Urinary bladder (tissue), 4 donors: ENCODE results near the gene F2R. TPM values are rescaled to one million over a fixed set of nuclear protein-coding genes. Genes with fewer than 3 reads are reported as not detected.
A peak's percentile ranks its signal among the peaks of the same experiment; 100 is the strongest.
"Not testable (repeated sequence)": the region's sequence is repeated elsewhere in the genome, so short reads cannot be mapped to it uniquely, and the experiment has no call there.

Experiments used
- DNase-seq: peaks from one replicate; pipeline ENCODE4 v3.0.0-alpha.2; 2015; ENCODE audit errors: extremely low spot score
- H3K27ac ChIP-seq: one replicate; pipeline ENCODE4 v1.5.1; 2013; ENCODE audit warnings: low read depth, mild to moderate bottlenecking, moderate library complexity
- H3K36me3 ChIP-seq: one replicate; pipeline ENCODE4 v1.6.1; 2013; ENCODE audit warnings: mild to moderate bottlenecking, moderate library complexity; ENCODE audit not compliant: insufficient read depth
- H3K4me1 ChIP-seq: one replicate; pipeline ENCODE4 v1.6.1; 2013; ENCODE audit warnings: mild to moderate bottlenecking, moderate library complexity; ENCODE audit not compliant: insufficient read depth
- H3K4me3 ChIP-seq: one replicate; pipeline ENCODE4 v1.5.1; 2013; ENCODE audit warnings: low read depth, low read length
- WGBS: extraction: QIAGEN DNeasy Blood & Tissue Kit; methylation state at CpG from one replicate; pipeline ENCODE4 v1.1.7; 2013; 5-methylcytosine and 5-hydroxymethylcytosine counted together
- polyA plus RNA-seq: library from polyadenylated mRNA; stranded (reverse); fragments of 200-250 nt; gene quantifications from one replicate; pipeline ENCODE4 v1.2.3, GENCODE V29; 2013
- total RNA-seq: library from RNA; depleted of rRNA; stranded (reverse); fragments of >200 nt; gene quantifications from one replicate; pipeline ENCODE4 v1.2.3, GENCODE V29; 2014
- donor health status: healthy with polysubstance abuse.
- donor health status: healthy.

The F2R gene
- 37.9 TPM for total RNA-seq
- polyA plus RNA-seq: 15.0 TPM

DNA sequence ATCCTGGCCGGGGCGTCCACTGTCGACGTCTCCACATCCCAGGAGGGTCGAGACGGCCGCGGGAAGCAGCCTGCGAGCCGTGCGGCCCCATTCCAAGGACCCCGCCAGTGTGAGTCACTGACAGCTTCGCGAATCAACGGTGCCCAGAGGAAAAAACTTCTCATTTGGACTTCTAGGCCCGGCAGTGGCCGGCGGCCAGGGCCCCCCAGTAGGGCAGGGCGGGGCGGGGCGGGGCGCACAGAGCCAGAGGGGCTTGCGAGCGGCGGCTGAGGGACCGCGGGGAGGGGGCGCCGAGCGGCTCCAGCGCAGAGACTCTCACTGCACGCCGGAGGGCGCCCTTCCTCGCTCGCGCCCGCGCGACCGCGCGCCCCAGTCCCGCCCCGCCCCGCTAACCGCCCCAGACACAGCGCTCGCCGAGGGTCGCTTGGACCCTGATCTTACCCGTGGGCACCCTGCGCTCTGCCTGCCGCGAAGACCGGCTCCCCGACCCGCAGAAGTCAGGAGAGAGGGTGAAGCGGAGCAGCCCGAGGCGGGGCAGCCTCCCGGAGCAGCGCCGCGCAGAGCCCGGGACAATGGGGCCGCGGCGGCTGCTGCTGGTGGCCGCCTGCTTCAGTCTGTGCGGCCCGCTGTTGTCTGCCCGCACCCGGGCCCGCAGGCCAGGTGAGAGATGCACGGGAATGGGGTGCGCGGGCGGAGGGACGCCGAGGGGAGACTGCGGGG lies at the start of gene F2R:
Gene F2R, plus strand, starts transcription at position 391 of the 720 bp plus-strand sequence. Its CDS starts 182 bp downstream, at position 573.
- WGBS: under 1% methylated on average over 82 of the region's 82 CpGs
- DNase-seq: no peak
- H3K27ac ChIP-seq: peak within 1 kb of the TSS; percentile 45

DNA sequence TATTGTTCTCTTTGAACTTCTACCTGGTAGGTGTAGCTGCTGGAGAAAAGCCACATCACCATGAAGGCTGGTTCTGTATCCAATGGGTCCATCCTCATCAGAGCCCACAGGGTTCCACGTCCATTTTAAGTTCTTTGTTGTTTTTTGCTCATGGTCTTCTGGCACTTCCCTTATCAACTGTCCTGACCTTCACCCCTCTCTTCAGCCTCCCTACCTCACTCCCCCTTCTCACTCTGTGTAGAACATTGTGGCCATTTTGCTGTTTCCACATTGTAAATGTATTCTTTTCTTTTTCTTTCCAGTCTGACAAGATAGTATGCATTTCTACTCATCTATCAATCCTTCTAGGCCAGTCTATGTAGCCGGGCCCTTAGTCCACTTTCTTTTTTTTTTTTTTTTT lies 48.4 kb upstream of the F2R start:
- 80% methylated on average over 2 of the region's 2 CpGs for WGBS

More for the DNA sequence above, at the start of gene F2R:
- Histone ChIP-seq H3K36me3 (no peaks in the 10 kb centered on the region), H3K4me1 (no peaks in the 10 kb centered on the region), H3K4me3 (peak within 1 kb of the TSS; percentile 86)

DNA sequence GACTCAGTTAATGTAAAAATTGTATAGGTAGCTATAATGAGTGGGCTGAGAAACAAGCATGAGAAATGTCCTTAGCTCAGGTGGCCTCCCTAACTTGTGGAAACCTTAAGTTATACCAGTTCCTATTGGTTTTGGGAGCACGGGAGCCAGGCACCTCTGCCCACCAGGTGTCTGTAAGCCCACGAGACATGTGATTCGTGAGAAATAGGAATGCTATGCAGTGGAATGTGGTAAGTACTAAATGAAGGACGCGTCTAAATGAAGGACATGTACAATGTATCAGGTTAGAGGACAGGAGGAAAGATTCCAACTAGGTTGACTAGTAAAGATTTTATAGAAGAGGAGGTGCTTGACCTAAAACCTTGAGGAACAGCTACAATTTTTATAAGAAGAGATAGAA lies 46.7 kb upstream of the F2R start:
- Histone ChIP-seq H3K27ac (no peak overlapping the region), H3K4me3 (no peak overlapping the region), H3K36me3 (no peaks in the 10 kb centered on the region), H3K4me1 (no peaks in the 10 kb centered on the region)
- DNase-seq: no peak
- 95% methylated on average over 5 of the region's 5 CpGs for WGBS

More for the DNA sequence above, 48.4 kb upstream of the F2R start:
- DNase-seq: no peak
- H3K4me3 ChIP-seq: no peak overlapping the region
- no peaks in the 10 kb centered on the region for H3K36me3 ChIP-seq
- no peak overlapping the region for H3K27ac ChIP-seq
- H3K4me1 ChIP-seq: no peaks in the 10 kb centered on the region

DNA sequence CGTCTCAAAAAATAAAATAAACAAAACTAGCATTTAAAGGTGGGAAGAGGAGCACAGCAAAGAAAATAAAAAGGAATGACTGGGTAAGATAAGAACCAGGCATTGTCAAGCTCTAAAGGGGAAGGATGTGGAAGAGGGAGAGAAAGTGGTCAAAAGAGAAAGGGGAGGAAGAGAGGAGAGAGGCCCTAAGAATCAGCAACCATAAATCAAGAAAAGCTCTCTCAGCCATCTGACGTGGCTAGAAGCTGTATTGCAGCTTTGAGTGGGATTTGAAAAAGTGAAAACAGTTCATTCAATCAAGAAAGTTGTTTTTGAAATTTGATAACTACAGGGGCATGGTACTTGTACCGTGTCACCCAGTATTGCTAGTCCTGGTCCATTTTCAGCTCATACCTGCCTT lies 45.4 kb upstream of the F2R start:
- Histone ChIP-seq H3K4me3 (no peak overlapping the region), H3K4me1 (no peaks in the 10 kb centered on the region), H3K36me3 (no peaks in the 10 kb centered on the region), H3K27ac (no peak overlapping the region)
- WGBS: 76% methylated on average over 3 of the region's 3 CpGs
- DNase-seq: no peak

DNA sequence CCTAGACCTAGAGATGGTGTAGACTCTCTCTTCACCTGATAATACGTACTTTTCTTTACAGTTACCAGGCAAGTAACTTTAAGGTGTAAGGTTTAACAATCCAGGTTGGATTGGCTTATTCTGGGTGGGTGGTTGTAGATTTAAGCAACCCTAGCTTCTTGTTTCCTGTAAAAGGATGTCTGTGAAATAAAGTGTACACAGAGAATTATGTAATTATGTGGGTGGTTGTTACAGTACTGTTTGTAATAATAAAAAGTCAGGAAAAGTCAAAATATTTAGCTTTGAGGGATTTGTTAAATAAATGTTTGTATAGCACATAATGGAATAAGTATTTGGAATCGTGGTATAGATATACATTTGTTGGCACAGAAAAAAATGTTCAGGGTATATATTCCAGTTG lies 43.7 kb upstream of the F2R start:
- 59% methylated on average over 2 of the region's 2 CpGs for WGBS
- no peak for DNase-seq
- Histone ChIP-seq H3K27ac (no peak overlapping the region), H3K4me3 (no peak overlapping the region), H3K36me3 (no peaks in the 10 kb centered on the region), H3K4me1 (no peaks in the 10 kb centered on the region)

DNA sequence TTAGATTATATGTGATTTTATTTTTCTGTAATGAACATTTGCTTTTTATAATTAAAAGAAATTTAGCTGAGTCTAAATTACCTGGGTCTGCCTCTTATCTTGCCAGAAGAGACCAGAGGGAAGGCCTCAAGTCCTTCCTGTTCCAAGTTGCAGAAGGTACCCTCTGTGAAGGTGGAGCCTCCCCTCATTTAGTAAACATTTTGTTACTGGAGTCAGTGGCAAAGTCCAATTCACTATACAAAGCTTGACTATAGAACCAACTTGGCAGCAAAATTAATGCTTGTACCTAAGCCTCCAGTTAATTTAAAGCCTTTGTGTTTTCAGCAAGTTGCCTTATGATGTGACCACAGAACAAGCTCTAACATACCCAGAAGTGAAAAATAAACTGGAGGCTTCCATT lies 42.8 kb upstream of the F2R start:
- Histone ChIP-seq H3K36me3 (no peaks in the 10 kb centered on the region), H3K4me3 (no peak overlapping the region), H3K27ac (no peak overlapping the region), H3K4me1 (no peaks in the 10 kb centered on the region)
- DNase-seq: no peak

DNA sequence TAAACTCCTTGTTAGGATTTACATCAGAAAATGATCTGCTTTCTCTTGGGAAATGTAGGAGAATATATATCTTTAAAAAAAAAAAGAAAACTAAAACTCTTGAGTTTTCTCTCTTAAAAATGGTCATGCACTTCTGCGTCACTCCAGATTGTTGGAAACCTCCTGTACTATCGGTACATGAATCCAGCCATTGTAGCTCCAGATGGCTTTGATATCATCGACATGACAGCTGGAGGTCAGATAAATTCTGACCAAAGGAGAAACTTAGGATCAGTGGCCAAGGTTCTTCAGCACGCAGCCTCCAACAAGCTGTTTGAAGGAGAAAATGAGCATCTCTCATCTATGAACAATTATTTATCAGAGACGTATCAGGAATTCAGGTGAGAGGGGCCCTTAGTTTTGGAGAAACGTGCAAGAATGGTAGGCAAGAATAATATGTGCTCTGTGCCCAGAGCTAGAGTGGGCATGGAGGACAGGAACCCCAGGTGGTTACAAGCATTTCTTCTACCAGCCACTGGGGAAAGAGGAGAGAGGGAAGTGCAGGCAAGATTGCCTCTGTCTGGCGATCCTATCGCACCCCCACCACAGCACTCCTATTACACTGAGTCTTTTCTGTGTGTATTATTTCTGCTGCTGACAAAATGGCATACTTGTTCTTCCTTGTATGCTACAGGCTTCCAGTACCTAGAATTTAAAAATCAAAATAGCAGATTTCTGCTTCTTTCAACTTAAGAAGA lies 41.4 kb upstream of the F2R start:
- no peak overlapping the region for H3K27ac ChIP-seq
- no peak overlapping the region for H3K4me3 ChIP-seq
- no peak for DNase-seq
- 52% methylated on average over 8 of the region's 8 CpGs for WGBS
- H3K4me1 ChIP-seq: no peaks in the 10 kb centered on the region
- no peaks in the 10 kb centered on the region for H3K36me3 ChIP-seq

DNA sequence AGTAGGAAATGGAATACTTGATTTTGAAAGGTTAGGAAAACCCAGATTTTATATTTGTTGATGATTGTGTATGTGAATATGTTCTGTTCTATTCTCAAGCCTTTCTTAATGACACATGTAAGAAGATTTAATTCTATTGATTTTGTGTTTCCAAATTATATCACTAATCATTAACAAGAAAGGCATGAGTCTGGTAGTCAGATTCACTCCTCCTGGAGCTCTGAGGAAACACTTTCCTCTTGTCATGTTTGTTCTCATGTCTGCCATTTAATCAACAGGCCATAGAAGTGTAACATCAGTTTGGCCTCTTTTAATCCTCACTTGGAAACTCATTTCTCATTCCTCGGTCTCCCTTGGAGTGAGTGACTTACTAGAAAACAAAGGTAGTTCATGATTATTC lies 40.6 kb upstream of the F2R start:
- Histone ChIP-seq H3K27ac (no peak overlapping the region), H3K4me1 (no peaks in the 10 kb centered on the region), H3K36me3 (no peaks in the 10 kb centered on the region), H3K4me3 (no peak overlapping the region)
- no peak for DNase-seq
- 80% methylated on average over 1 of the region's 1 CpG for WGBS

DNA sequence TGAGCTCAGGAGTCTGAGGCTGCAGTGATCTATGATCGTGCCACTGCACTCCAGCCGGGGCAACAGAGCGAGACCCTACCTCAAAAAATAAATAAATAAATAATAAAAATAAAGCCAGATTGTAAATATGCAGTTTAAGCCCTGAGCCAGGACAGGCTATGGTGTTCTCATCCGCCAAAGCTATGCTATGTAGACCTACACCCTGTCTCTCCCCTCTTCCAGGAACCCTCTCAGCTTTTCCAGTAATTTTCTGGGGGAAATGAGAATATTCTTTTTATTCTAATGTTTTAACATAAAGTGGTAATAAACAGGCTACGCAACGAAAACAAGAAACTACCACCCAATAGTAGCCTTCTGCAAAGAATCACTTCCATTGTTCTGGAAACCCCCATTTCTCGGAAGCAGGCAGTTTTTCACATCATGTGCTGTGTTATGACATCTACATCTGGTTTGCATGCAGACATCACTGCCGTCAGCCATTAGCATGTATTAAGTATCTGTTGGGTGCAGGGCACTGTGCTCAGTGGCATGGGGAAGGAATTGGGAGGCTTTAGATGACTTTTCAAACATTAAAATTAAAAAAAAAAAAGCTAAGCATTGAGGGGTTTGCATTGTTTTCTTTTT lies 38.0 kb upstream of the F2R start:
- no peak overlapping the region for H3K4me3 ChIP-seq
- H3K27ac ChIP-seq: no peak overlapping the region
- H3K36me3 ChIP-seq: no peaks in the 10 kb centered on the region
- WGBS: 94% methylated on average over 8 of the region's 8 CpGs
- DNase-seq: no peak
- H3K4me1 ChIP-seq: no peaks in the 10 kb centered on the region

DNA sequence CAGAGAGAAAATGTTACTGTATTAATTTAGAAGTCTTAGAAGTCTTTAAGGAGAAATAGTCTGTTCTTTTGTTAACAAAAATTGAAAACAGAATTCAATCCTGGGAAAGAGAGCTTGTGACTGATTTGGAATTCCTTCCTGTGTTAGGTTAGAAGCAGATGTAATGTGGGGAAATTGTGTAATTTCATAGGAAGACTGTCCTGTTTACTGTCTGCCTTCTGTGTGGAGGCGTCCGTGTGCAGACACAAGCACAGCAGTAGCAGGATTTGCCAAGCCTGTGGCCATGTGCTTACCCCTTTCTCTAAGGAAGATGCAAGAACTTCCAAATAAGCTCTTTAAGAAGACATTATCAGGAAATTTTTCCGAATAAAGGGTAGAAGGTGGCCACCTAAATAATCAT lies 36.7 kb upstream of the F2R start:
- Histone ChIP-seq H3K27ac (no peak overlapping the region), H3K4me3 (no peak overlapping the region), H3K36me3 (no peaks in the 10 kb centered on the region), H3K4me1 (no peaks in the 10 kb centered on the region)
- 57% methylated on average over 3 of the region's 3 CpGs for WGBS
- no peak for DNase-seq

DNA sequence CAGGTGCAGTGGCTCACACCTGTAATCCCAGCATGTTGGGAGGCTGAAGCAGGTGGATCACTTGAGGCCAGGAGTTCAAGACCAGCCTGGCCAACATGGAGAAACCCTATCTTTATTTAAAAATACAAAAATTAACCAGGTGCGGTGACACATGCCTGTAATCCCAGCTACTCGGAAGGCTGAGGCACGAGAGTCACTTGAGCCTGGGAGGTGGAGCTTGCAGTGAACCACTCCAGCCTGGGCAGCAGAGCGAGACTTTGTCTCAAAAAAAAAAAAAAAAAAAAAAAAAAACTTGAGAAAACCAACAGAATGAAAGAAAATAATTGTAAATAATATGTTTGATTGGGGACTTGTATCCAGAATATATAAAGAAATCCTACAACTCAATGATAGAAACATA lies 35.1 kb upstream of the F2R start:
- not testable (repeated sequence) for H3K27ac ChIP-seq, H3K36me3 ChIP-seq
- 91% methylated on average over 4 of the region's 4 CpGs for WGBS

DNA sequence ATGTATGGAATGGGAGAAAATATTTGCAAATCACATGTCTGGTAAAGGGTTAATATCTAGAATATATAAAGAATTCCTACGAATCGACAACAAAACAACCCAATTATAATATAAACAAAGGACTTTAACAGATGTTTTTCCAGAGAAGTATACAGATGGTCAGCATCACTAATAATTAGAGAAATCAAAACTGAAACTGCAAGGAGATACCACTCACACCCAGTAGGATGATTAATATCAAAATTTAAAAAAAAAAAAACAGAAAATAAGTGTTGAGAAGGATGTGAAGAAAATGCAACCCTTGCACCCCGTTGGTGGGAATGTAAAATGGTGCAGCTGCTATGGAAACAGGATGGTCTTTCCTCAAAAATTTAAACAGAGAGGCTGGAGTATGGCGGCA lies 34.6 kb upstream of the F2R start:
- no peak for DNase-seq
- H3K27ac ChIP-seq: no peak overlapping the region
- no peaks in the 10 kb centered on the region for H3K4me1 ChIP-seq
- no peak overlapping the region for H3K4me3 ChIP-seq
- 57% methylated on average over 4 of the region's 4 CpGs for WGBS
- no peaks in the 10 kb centered on the region for H3K36me3 ChIP-seq

More for the DNA sequence above, 35.1 kb upstream of the F2R start:
- DNase-seq, H3K4me3 ChIP-seq, H3K4me1 ChIP-seq: not testable (repeated sequence)

DNA sequence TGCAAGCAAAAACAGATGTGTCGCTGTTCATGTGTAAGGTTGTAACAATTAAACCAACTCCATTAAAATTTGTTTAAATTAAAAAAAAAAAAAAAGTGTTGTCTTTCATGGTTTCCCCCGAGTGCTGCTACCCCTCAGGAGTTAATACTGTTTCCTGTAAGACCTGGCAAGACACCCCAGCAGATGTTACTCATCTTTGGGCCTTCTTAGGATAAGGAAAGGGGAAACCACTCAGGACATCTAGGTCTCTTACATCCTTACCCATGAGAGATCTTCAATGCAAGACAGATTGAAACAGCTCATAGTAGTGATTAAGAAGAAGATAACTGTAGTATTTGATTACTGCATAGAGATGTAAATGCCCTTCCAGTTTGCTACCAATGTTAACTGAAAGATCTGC lies 33.5 kb upstream of the F2R start:
- 49% methylated on average over 2 of the region's 2 CpGs for WGBS

More for the DNA sequence above, 33.5 kb upstream of the F2R start:
- Histone ChIP-seq H3K27ac (no peak overlapping the region), H3K36me3 (no peaks in the 10 kb centered on the region), H3K4me3 (no peak overlapping the region), H3K4me1 (no peaks in the 10 kb centered on the region)
- DNase-seq: no peak
